ENCODE results near the gene RIPPLY1. TPM values are rescaled to one million over a fixed set of nuclear protein-coding genes. Genes with fewer than 3 reads are reported as not detected.

The RIPPLY1 gene
- 0.07 to 0.14 TPM in 2 of 5 replicates, not detected in the others for total RNA-seq (2022; extraction: Qiagen RNA extraction; ENCODE audit: low read depth)

GRCh38 chrX:106903291-106903824, at the start of gene RIPPLY1:
Gene RIPPLY1 (minus strand): TSS chrX:106903341. CDS start chrX:106903287, 54 bp downstream.

DNA sequence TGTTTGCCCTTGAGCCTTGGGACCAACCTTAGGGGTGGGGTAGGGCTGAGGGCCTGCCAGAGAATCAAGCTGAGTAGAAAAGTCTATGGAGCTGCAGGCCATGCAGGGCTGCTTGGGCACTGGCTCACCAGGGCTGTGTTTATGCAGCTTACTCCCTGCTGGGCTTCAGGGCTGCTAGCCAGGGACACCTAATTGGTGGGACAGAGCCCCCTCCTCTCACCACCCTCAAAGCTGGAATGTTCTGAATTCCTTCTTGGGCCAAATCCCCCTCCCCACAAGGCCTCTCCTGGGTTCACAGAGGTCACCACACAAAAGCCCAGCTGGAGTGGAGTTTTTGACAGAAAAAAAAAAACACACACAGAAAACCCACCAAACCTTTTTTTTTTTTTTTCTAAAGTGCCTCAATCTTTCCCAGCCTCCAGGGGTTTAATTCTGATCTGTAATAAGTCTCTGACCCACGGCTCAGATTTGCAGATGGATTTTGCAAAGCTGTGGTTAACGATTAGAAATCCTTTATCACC, 16.9 kb upstream of the RIPPLY1 start, which contains the start of gene CLDN2:
Gene CLDN2 (plus strand): TSS at position 471 of the 521 bp plus-strand sequence. CDS start 7,827 bp downstream, outside the sequence.

Other genes starting within 250 kb of the RIPPLY1 start
- 0.05 to 0.07 TPM (median 0.06 TPM) in 3 of 5 replicates, not detected in the others for gene RNF128, start 176.6 kb downstream of the RIPPLY1 start, total RNA-seq (2022; extraction: Qiagen RNA extraction; ENCODE audit: low read depth)
- 1.3 to 2.0 TPM (median 1.8 TPM) in 5 replicates for gene TBC1D8B, start 100.7 kb downstream of the RIPPLY1 start, total RNA-seq (2022; extraction: Qiagen RNA extraction; ENCODE audit: low read depth)
- gene CLDN2, start 17.1 kb upstream of the RIPPLY1 start, total RNA-seq (2022; extraction: Qiagen RNA extraction; ENCODE audit: low read depth): 7.9 to 10.0 TPM (median 8.7 TPM) in 5 replicates
- gene MORC4, start 96.9 kb upstream of the RIPPLY1 start, total RNA-seq (2022; extraction: Qiagen RNA extraction; ENCODE audit: low read depth): 32.8 to 54.1 TPM (median 37.2 TPM) in 5 replicates
- 9.0 to 13.7 TPM (median 10.9 TPM) in 5 replicates for gene RBM41, start 215.5 kb upstream of the RIPPLY1 start, total RNA-seq (2022; extraction: Qiagen RNA extraction; ENCODE audit: low read depth)